GM23248 (cell line): Measurements from ENCODE around the gene TCF12.

Experiments
- EZH2 ChIP-seq: fragments of 200-600 bp; sonication (generic); IDR thresholded peaks from 2 replicates; pipeline ENCODE4 v1.6.1; 2018; ENCODE audit warnings: antibody characterized with exemption, mild to moderate bottlenecking; ENCODE audit not compliant: insufficient read depth, poor library complexity, severe bottlenecking
- EZH2phosphoT487 ChIP-seq: fragments of 200-600 bp; sonication (generic); IDR thresholded peaks from 2 replicates; pipeline ENCODE4 v1.6.1; 2018; ENCODE audit warnings: antibody characterized with exemption, moderate library complexity, mild to moderate bottlenecking, low read depth; ENCODE audit not compliant: insufficient read depth

GRCh38 chr15:57290187-57290586, 371.7 kb downstream of the TCF12 start:
- TF ChIP-seq EZH2, result no peak
- no peak for TF ChIP-seq EZH2phosphoT487
